Endometrial microvascular endothelial cells (primary cell): ENCODE results near the gene FXYD2. TPM values are rescaled to one million over a fixed set of nuclear protein-coding genes. Genes with fewer than 3 reads are reported as not detected.

Experiments
- in situ Hi-C: cut with HindIII; loops from 2 replicates; pipeline ENCODE4 v1.10.0; 2017; ENCODE audit warnings: low sequenced_read_pairs, low pct_unique_long_range_greater_than_20kb; ENCODE audit errors: inconsistent ontology term
- total RNA-seq: library from RNA; depleted of rRNA; stranded (reverse); fragments of >200 nt; gene quantifications from one replicate; pipeline ENCODE4 v1.2.3, GENCODE V29; 2015; ENCODE audit errors: inconsistent ontology term

FXYD2 gene
- total RNA-seq, 1 donor from 2014 or later = not detected

DNA sequence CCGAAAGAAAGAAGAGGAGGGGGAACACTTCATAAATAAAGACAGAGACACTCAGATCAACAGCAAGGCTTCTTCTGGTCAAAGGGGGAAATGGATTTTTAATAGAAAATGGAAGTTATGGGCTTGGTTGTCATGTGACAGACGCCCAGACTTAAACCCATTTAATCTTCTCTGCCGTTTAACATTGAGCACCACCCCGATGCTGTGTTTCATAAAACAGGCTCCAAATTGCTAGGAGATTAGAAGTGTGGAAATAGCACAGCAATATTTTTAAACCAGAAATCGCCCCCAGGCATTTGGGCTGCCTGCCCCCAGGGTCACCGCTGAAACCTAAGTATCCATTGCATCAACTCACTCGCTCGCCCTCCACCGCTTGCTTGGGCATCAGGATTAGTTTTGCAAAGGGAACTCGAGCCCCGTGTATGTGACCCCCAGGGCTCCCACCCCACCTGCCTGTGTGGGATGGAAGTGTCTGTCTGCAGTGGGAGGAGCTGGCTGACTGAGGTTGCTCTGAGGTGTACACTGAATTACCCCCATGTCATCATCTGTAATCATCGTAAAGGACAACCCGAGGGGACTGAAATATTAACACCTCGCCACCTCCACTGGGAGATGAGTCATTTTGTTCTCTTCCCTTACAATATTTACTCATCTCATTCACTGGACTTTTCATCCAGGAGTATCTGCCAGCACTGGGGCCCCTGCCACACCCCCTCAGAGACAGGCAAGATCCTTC lies 38.2 kb downstream of the FXYD2 start:
- in situ Hi-C loops = no loop called here

GRCh38 chr11:117782101-117782500 lies 42.4 kb downstream of the FXYD2 start:
- in situ Hi-C loops = no loop called here

GRCh38 chr11:117781627-117782026 lies 42.9 kb downstream of the FXYD2 start:
- in situ Hi-C loops = no loop called here

GRCh38 chr11:117780456-117780855 lies 44.1 kb downstream of the FXYD2 start:
- in situ Hi-C loops = no loop called here

DNA sequence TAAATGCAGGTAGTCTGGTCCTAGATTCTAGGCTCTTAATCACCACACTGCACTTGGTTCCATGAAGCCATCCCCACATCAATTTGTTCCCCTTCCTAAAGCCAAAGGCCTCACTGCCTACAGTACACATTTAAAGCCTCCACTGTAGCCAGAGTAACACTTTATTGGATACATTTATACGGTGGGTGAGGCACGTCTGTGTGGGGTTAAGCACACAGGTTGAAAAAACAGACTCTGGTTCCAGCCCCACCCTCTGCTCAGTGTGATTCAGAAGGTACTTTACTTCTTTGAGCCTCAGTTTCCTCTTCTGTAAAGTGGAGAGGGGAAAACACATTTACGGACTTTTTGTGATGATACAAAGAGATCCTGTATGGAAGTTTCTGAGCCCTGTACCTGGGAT lies 50.0 kb downstream of the FXYD2 start:
- in situ Hi-C loops = no loop called here

- in situ Hi-C loops = no loop called here
Measured at GRCh38 chr11:117772360-117772759, 52.2 kb downstream of the FXYD2 start.

DNA sequence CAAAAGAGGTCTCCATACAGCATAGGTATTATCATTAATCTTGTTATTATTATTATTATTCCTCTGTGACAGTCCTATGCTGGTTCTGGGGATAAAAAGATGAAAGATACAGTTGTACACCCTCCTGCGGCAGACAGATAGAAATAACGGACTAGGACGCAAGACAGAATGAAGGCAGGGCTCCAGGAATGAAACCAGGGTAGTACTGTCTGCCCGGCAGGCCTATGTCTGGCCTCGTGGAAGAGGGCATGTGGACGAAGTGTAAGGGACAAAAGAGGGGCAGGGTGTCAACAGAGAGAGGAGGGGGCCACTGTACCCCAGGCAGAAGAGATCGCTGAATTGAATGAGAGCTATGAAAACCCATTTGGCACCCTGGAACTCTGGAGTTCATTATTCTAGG lies 52.7 kb downstream of the FXYD2 start:
- in situ Hi-C loops = no loop called here

DNA sequence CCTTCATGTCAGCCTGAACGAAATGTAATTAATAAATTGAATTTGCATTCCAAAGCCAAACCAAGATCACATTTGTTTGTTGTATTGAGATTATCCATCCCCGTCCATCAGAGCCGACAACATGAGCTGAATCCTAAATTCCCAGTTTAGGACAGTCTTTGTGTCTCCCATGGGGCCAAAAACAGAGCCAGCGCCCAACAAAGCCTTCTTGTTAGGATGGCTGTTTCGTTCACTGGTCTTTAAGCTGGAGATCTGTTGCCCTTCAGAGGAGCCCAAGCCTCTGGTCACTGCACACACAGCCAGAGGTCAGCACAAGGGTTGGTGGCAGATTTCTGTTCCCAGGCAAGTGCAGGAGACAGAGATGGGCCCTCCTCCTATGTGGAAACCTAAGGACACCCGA lies 53.3 kb downstream of the FXYD2 start:
- in situ Hi-C loops = no loop called here

GRCh38 chr11:117770061-117770460 lies 54.5 kb downstream of the FXYD2 start:
- in situ Hi-C loops = no loop called here

Other genes with a start within 250 kb of the FXYD2 start
- gene DSCAML1, start 27.5 kb downstream of the FXYD2 start, total RNA-seq = not detected
- 0.84 TPM for gene FXYD6, start 51.9 kb upstream of the FXYD2 start, total RNA-seq
- gene TMPRSS13, start 104.7 kb upstream of the FXYD2 start, total RNA-seq = not detected
- gene IL10RA, start 161.7 kb upstream of the FXYD2 start, total RNA-seq = not detected